Suprapubic skin (tissue), 4 donors: Measurements from ENCODE around the gene BTNL8. TPM values are rescaled to one million over a fixed set of nuclear protein-coding genes. Genes with fewer than 3 reads are reported as not detected.

Experiments
- DNase-seq, 2 donors: peaks; one replicate each; pipeline ENCODE4 v3.0.0-alpha.2; 2019; ENCODE audit warnings: low spot score in 2 of 2
- H3K27ac ChIP-seq: fragments of 200-600 bp; sonication (generic); one replicate; pipeline ENCODE4 v1.5.1; 2019
- H3K27me3 ChIP-seq: fragments of 200-600 bp; sonication (generic); one replicate; pipeline ENCODE4 v1.5.1; 2019
- H3K36me3 ChIP-seq: fragments of 200-600 bp; sonication (generic); one replicate; pipeline ENCODE4 v1.5.1; 2019
- H3K4me1 ChIP-seq: fragments of 200-600 bp; sonication (generic); one replicate; pipeline ENCODE4 v1.5.1; 2019
- H3K4me3 ChIP-seq: fragments of 200-600 bp; sonication (generic); one replicate; pipeline ENCODE4 v1.5.1; 2019; ENCODE audit warnings: mild to moderate bottlenecking
- H3K9me3 ChIP-seq: fragments of 200-600 bp; sonication (generic); one replicate; pipeline ENCODE4 v1.5.1; 2019
- CTCF ChIP-seq, 2 donors: fragments of 200-600 bp in 1 of 2; fragments of 450-650 bp in 1 of 2; sonication (generic) in 1 of 2; IDR thresholded peaks; one replicate each; pipeline ENCODE4 v1.5.1; 2016 to 2019; ENCODE audit warnings: antibody characterized with exemption in 2 of 2, mild to moderate bottlenecking in 1 of 2, moderate library complexity in 1 of 2
- EP300 ChIP-seq: sonication (generic); formaldehyde crosslinking; IDR thresholded peaks from one replicate; pipeline ENCODE4 v1.6.1; 2017; ENCODE audit warnings: antibody characterized with exemption
- POLR2A ChIP-seq, 2 donors: fragments of 450-650 bp; IDR thresholded peaks; one replicate each; pipeline ENCODE4 v1.6.1; 2017; ENCODE audit warnings: antibody characterized with exemption in 2 of 2, mild to moderate bottlenecking in 2 of 2, moderate library complexity in 2 of 2
- POLR2AphosphoS5 ChIP-seq, 3 donors: sonication (generic); formaldehyde crosslinking; IDR thresholded peaks; one replicate each; pipeline ENCODE4 v1.6.1; 2017; ENCODE audit warnings: antibody characterized with exemption in 3 of 3
- WGBS: methylation state at CpG from one replicate; pipeline ENCODE4 v1.1.5; 2018; 5-methylcytosine and 5-hydroxymethylcytosine counted together
- total RNA-seq, 4 donors: library from RNA; depleted of rRNA; stranded (reverse); fragments of >200 nt; gene quantifications; one replicate each; pipeline ENCODE4 v1.1.0, GENCODE V29; 2016

The BTNL8 gene
- total RNA-seq, 4 donors from 2014 or later, result 0.51 to 0.79 TPM; not detected in 2

DNA sequence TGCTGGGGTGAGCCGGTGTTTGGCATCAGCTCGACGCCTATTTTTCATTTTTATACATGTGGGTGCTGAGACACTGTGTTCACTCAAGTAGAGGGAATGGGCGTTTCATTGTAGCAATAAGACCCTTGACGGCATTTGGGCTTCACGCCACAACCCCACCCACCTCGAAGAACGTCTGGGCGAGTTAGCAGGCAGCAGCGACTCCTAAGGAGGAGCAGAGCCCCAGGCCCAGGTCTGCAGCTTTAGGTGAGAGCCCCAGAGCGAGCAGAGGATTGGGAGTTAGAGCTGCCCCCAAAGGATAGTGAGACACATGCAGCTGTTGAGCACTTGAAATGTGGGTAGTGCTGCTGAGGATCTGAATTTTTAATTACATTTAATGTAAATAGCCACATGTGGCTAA is 36.3 kb upstream of the BTNL8 start:
- WGBS, result 55% methylated on average over 11 of the region's 11 CpGs
- H3K9me3 ChIP-seq, result no peaks in the 10 kb centered on the region
- H3K4me1 ChIP-seq, result peaks cover 20% of the 10 kb centered on the region
- no peaks in the 10 kb centered on the region for H3K36me3 ChIP-seq
- H3K27ac ChIP-seq, result no peak overlapping the region
- no peaks in the 10 kb centered on the region for H3K27me3 ChIP-seq
- TF ChIP-seq POLR2AphosphoS5 (IDR thresholded peaks at IDR 0.05) (no peak), POLR2A (IDR thresholded peaks at IDR 0.05) (no peak), EP300 (no peak), CTCF (IDR thresholded peaks at IDR 0.05) (no peak)
- no peak overlapping the region for H3K4me3 ChIP-seq
- DNase-seq, result no peak

DNA sequence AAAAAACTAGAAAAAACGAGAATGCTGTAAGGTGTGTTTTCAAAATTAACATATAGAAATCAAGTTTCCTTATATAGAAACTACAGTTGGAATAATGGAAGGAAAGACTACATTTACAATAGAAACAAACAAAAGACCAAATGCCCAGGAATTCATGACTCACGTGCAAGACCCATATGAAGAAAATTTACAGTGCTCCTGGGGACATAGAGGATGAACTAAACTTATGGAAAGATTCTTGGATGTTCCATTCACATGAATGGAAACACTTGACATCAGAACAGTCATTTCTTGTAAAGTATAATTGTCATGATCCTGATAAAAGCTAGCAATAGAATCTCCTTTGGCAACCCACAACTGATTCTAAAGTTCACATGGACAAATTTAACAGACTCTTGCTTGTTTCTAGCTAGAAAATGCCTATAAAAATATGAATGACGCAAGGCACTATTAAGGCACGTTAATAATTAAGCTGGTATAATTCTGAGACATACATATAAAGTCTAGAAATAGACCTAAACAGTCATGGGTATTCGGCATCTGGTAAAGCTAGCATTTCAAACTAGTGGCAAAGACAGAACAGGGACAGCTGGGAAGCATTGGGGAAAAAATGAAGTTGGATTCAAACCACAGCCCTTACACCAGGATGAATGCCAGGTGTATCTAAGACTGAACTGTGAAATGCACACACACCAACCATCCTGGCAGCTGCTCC is 32.8 kb upstream of the BTNL8 start:
- Histone ChIP-seq H3K9me3 (no peaks in the 10 kb centered on the region), H3K27me3 (no peaks in the 10 kb centered on the region)
- 64% methylated on average over 5 of the region's 5 CpGs for WGBS

GRCh38 chr5:180866985-180867384 is 32.0 kb upstream of the BTNL8 start:
- WGBS, result 89% methylated on average over 10 of the region's 10 CpGs
- no peak overlapping the region for H3K4me3 ChIP-seq
- H3K27ac ChIP-seq, result no peak overlapping the region
- H3K36me3 ChIP-seq, result no peaks in the 10 kb centered on the region
- no peaks in the 10 kb centered on the region for H3K27me3 ChIP-seq
- no peaks in the 10 kb centered on the region for H3K9me3 ChIP-seq
- H3K4me1 ChIP-seq, result peaks cover 17% of the 10 kb centered on the region
- TF ChIP-seq EP300, result no peak
- no peak for TF ChIP-seq POLR2A (IDR thresholded peaks at IDR 0.05)
- TF ChIP-seq CTCF (IDR thresholded peaks at IDR 0.05), result no peak
- no peak for TF ChIP-seq POLR2AphosphoS5 (IDR thresholded peaks at IDR 0.05)
- no peak for DNase-seq

More for the DNA sequence above, 32.8 kb upstream of the BTNL8 start:
- Histone ChIP-seq H3K27ac (no peak overlapping the region), H3K4me3 (no peak overlapping the region), H3K4me1 (peaks cover 21% of the 10 kb centered on the region), H3K36me3 (no peaks in the 10 kb centered on the region)
- DNase-seq, result no peak
- TF ChIP-seq CTCF (IDR thresholded peaks at IDR 0.05), result no peak
- no peak for TF ChIP-seq POLR2AphosphoS5 (IDR thresholded peaks at IDR 0.05)
- no peak for TF ChIP-seq POLR2A (IDR thresholded peaks at IDR 0.05)
- TF ChIP-seq EP300, result no peak

DNA sequence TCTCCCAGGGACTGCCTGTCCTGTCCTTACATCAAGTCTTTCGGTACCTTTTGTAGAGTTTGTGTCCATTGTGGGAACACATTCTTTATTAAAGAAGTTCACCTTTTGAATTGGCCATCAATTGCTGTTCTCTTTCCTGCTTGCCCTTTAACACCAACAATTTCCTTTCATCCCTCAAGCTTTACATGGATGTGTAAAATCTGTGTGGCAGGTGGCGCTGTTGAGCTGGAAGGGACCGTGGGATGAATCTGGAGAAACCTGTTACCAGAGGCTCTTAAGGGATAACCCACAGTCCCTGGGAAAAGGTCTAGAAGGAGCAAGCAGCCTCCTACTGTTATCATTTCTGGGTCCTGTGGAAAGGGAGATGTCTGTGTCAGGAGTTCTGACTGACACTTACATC is 30.0 kb upstream of the BTNL8 start:
- Histone ChIP-seq H3K4me1 (peaks cover 17% of the 10 kb centered on the region), H3K9me3 (no peaks in the 10 kb centered on the region), H3K4me3 (no peak overlapping the region), H3K36me3 (no peaks in the 10 kb centered on the region), H3K27me3 (no peaks in the 10 kb centered on the region), H3K27ac (no peak overlapping the region)
- 2% methylated on average over 3 of the region's 3 CpGs for WGBS
- TF ChIP-seq CTCF (IDR thresholded peaks at IDR 0.05), result peak; percentile 68 to 71
- no peak for TF ChIP-seq EP300
- TF ChIP-seq POLR2AphosphoS5 (IDR thresholded peaks at IDR 0.05), result peak in 1 of 3 donors; percentile 37
- TF ChIP-seq POLR2A (IDR thresholded peaks at IDR 0.05), result no peak
- peak; percentile 90 for DNase-seq

GRCh38 chr5:180869587-180869986 is 29.4 kb upstream of the BTNL8 start:
- 35% methylated on average over 1 of the region's 1 CpG for WGBS
- Histone ChIP-seq H3K27ac (peak overlapping the region; percentile 13), H3K4me1 (peaks cover 21% of the 10 kb centered on the region), H3K4me3 (no peak overlapping the region), H3K36me3 (no peaks in the 10 kb centered on the region), H3K27me3 (no peaks in the 10 kb centered on the region), H3K9me3 (no peaks in the 10 kb centered on the region)
- TF ChIP-seq CTCF (IDR thresholded peaks at IDR 0.05) (no peak), POLR2AphosphoS5 (IDR thresholded peaks at IDR 0.05) (peak in 1 of 3 donors; percentile 16), POLR2A (IDR thresholded peaks at IDR 0.05) (no peak), EP300 (peak; percentile 32)
- no peak for DNase-seq
